Ishikawa (cell line): Measurements from ENCODE around the gene OGFR.

Source experiments
- CEBPB ChIP-seq: IDR thresholded peaks from 2 replicates; pipeline ENCODE4 v1.6.1; 2012
- EGR1 ChIP-seq: IDR thresholded peaks from 2 replicates; pipeline ENCODE4 v1.6.1; 2012
- EP300 ChIP-seq: IDR thresholded peaks from 2 replicates; pipeline ENCODE4 v1.6.1; 2012; ENCODE audit warnings: borderline replicate concordance
- MAX ChIP-seq: IDR thresholded peaks from 2 replicates; pipeline ENCODE4 v1.6.1; 2012
- RAD21 ChIP-seq: IDR thresholded peaks from 2 replicates; pipeline ENCODE4 v1.6.1; 2012; ENCODE audit warnings: low read depth
- REST ChIP-seq: IDR thresholded peaks from 2 replicates; pipeline ENCODE4 v1.6.1; 2012; ENCODE audit warnings: low read depth, mild to moderate bottlenecking
- TAF1 ChIP-seq: IDR thresholded peaks from 2 replicates; pipeline ENCODE4 v1.6.1; 2012; ENCODE audit warnings: low read depth, mild to moderate bottlenecking
- YY1 ChIP-seq: IDR thresholded peaks from 2 replicates; pipeline ENCODE4 v1.6.1; 2012; ENCODE audit warnings: low read depth
- ZBTB7A ChIP-seq: IDR thresholded peaks from 2 replicates; pipeline ENCODE4 v1.6.1; 2012; ENCODE audit warnings: low read depth

- no peak for TF ChIP-seq TAF1
- TF ChIP-seq CEBPB: no peak
- no peak for TF ChIP-seq EGR1
- no peak for TF ChIP-seq MAX
- no peak for TF ChIP-seq EP300
- TF ChIP-seq REST: no peak
- no peak for TF ChIP-seq YY1
- TF ChIP-seq ZBTB7A: no peak
- TF ChIP-seq RAD21: no peak
These were observed 20.8 kb downstream of the OGFR start for GRCh38 chr20:62825333-62825985.
